HG03139 (cell line): ENCODE measurements around the gene MOV10.
A peak's percentile ranks its signal among the peaks of the same experiment; 100 is the strongest.

ENCODE experiments used
- ATAC-seq: cut with Tn5 transposase; IDR thresholded peaks from one replicate; pipeline ENCODE4 v1.9.1; 2021; ENCODE audit not compliant: unreplicated experiment

Gene MOV10

DNA sequence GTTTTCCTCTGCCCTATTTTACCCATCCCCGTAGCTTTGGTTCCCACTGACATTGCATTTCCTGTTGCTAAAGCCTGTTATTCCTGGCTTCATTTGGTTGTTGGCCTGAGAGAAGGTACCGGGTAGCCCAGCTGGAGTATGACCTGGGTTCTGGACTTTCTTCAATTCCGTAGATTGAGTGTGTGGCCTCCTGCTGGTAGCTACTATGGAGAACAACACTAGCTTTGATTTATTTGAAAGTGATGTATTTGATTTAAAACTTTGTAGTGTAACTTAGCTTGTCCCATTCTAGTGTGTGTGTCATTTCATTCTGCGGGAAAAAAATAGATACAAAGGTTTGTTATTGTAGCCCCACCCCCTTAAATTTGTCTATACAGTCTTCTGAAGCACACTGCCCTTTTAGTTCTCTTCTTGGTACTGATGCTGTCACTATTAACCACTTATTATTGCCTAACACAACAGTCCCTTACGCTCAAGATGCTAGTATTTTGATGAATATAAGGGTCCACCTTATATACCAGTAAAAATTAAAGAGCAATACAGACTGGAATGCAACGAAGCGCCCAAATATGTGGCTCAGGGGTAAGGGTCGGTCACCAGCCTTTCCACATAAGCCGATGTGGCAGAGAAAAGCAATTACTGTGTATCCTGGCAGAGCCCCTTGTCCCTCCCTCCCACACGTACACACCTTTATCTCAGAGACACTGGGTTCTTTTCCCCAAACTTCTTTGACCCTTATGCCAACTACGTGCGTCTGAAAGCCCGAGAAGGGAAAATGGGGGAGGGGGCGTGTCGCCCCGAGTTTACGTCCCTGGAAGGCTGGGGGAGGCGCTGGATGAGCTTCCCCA is 643 bp upstream of the MOV10 start:
- no peak for ATAC-seq

- ATAC-seq, result peak; percentile 34
Observed at GRCh38 chr1:112674986-112675727, 698 bp downstream of the MOV10 start.

GRCh38 chr1:112675728-112676381 is 1.4 kb downstream of the MOV10 start:
- no peak for ATAC-seq

- no peak for ATAC-seq
Observed at GRCh38 chr1:112676543-112676942, 2.1 kb downstream of the MOV10 start.

DNA sequence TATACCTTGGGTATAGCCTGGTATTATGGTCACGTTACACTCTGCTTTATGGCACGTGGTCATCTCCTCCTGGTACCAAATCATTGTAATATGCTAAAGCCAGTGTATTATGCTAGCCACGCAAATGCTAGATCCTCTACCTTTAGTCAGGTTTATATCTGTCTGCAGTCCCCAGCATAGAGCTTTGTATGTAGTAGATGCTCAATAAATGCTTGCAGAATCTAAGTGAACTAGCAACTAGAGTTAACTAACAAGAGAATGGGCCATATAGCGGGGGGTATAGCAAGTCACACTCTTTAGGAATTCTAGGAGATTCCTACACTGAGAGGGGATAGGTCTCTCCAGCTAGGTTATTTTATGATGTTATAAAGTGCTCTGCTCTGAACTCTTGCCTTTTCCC is 3.0 kb downstream of the MOV10 start:
- ATAC-seq, result no peak

- no peak for ATAC-seq
Observed at GRCh38 chr1:112678605-112679004, 4.1 kb downstream of the MOV10 start.

DNA sequence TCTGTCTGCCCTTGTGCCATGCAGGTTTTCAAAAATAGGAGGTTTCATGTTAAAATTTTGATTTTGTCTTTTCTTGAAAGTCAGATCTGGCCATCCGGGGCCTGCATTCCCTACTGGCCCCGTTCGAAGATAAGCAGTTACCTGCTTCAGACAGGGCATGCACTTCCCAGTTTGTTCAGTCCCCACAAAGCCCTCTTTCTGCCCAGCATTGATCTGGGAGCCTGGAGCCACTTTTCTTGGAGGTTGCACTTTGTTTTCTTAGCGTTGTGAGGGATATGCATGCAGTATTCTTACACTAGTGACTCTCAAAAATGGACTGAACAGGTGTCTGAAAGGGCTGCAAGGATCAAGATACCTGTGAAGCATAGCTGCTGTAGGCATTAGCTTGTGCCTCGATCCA is 11.5 kb downstream of the MOV10 start:
- ATAC-seq, result no peak

DNA sequence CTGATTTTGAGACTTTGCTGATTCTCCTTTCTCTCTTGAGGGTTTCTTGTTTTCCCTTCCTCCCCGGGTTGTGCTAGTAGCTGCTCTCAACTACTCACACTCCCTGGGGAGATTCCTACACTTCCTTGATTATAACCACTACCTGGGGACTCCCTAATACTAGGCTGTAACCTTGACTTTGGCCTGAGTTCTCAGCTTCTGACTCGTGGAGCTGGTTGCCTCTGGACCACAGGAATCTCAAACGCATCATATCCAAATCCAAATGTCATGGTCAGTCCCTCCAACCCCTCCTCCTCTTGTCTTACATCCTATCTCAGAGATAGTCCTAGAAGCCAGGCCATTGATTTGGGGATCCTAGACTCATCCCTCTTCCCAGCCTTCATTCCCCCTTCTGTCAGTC is 12.0 kb downstream of the MOV10 start:
- no peak for ATAC-seq

GRCh38 chr1:112686835-112687234 is 12.4 kb downstream of the MOV10 start:
- ATAC-seq, result no peak

- no peak for ATAC-seq
Observed at GRCh38 chr1:112687361-112687760, 12.9 kb downstream of the MOV10 start.

- no peak for ATAC-seq
Observed at GRCh38 chr1:112687785-112688496, 13.5 kb downstream of the MOV10 start.

- ATAC-seq, result no peak
Observed at GRCh38 chr1:112688781-112689193, 14.3 kb downstream of the MOV10 start.

- ATAC-seq, result no peak
Observed at GRCh38 chr1:112689196-112689841, 14.9 kb downstream of the MOV10 start.

DNA sequence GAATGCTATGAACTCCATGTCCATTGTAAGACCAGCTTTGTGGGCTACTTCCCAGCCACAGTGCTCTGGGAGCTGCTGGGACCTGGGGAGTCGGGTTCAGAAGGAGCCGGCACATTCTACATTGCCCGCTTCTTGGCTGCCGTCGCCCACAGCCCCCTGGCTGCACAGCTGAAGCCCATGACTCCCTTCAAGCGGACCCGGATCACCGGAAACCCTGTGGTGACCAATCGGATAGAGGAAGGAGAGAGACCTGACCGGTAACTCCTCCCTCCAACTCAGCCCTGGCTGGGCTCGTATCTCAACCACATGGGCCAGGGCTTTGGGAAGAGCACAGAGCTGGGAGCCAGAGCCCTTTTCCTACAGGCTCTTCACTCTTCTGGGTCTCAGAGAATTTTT is 15.4 kb downstream of the MOV10 start:
- ATAC-seq, result no peak

DNA sequence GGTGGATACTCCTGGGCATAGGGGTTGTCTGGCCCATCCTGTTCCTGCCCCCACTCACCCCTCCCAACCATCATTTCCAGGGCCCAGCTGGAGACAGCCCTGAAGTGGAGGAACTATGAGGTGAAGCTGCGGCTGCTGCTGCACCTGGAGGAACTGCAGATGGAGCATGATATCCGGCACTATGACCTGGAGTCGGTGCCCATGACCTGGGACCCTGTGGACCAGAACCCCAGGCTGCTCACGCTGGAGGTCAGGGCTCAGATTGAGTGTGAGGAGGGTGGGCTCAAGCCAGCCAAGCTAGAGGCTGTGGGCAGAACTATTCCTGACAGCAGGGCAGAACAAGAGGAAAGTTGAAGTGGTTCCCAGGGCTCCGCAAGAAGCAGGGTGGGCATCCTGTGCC is 18.2 kb downstream of the MOV10 start:
- no peak for ATAC-seq

DNA sequence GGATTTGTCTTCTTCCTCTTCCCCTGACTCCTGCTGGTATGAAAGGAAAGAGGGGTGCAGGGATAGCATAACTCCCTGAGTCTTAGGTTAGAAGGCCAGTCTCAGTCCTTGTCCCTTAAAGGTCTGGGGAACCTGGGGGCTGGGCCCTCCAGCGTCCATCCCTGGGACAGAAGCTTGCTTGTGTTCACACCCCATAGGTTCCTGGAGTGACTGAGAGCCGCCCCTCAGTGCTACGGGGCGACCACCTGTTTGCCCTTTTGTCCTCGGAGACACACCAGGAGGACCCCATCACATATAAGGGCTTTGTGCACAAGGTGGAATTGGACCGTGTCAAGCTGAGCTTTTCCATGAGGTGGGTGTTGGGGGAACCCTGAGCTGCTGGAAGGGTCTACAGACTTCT is 19.4 kb downstream of the MOV10 start:
- ATAC-seq, result no peak

- ATAC-seq, result no peak
Observed at GRCh38 chr1:112694363-112694929, 20.0 kb downstream of the MOV10 start.

DNA sequence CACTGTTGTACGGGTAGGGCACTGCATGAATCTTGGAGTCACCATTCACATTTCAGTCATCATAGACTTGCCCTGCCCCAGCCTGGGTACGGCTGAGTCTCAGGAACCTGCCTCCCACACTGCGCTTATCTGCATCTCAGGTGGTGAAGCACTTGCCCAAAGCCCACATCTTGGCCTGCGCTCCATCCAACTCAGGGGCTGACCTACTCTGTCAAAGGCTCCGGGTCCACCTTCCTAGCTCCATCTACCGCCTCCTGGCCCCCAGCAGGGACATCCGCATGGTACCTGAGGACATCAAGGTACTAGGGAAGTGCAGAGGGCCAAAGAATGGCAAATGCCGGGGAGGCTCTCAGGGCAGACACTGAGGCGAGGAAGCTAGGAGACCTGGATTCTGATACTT is 20.8 kb downstream of the MOV10 start:
- ATAC-seq, result no peak

- no peak for ATAC-seq
Observed at GRCh38 chr1:112696578-112697314, 22.3 kb downstream of the MOV10 start.

- no peak for ATAC-seq
Observed at GRCh38 chr1:112697781-112698201, 23.3 kb downstream of the MOV10 start.
